ENCODE measurements around the gene MOB1B. TPM values are rescaled to one million over a fixed set of nuclear protein-coding genes. Genes with fewer than 3 reads are reported as not detected.
A peak's percentile ranks its signal among the peaks of the same experiment; 100 is the strongest.

MOB1B gene
- total RNA-seq, 1 donor from 2014 or later: 30.6 TPM

DNA sequence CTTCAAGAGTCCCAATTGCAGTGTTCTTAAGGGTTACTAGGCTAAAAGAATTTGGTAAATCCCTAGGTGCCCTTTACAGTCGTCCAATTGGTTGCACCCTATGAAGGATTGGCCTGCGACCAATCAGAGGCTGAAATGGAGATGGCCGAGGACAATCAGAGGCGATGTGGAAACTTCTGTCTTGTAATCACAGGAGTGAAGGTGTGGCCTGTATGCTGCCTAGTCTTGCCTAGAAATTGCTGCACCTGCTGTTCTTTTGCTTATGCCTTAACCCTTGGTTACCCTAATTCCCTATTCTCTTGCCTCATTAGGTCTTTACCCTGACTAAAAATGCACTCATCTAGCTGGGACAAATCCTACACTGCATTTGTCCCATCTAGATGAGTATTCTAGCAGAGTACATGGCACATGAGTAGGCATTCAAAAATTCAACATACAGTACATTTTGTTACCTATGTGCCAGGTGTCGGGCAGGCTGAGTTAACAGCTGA, 90.3 kb downstream of the MOB1B start:
- H3K4me1 ChIP-seq: peaks cover 6% of the 10 kb centered on the region
- peak overlapping the region; percentile 85 for H3K4me3 ChIP-seq
- peaks cover 4% of the 10 kb centered on the region for H4K20me1 ChIP-seq (ENCODE audit: low read depth)
- peak overlapping the region; percentile 92 for H3K27ac Mint-ChIP-seq
- peaks cover 36% of the 10 kb centered on the region for H3K36me3 Mint-ChIP-seq
- no peaks in the 10 kb centered on the region for H3K27me3 Mint-ChIP-seq (ENCODE audit: insufficient read depth, low read depth)
- peak; percentile 45 for DNase-seq (ENCODE audit: low spot score)
- H3K27ac ChIP-seq: no peak overlapping the region
- no peaks in the 10 kb centered on the region for H3K27me3 ChIP-seq
- no peak overlapping the region for H3K9ac ChIP-seq
- peaks cover 20% of the 10 kb centered on the region for H3K4me1 Mint-ChIP-seq
- H3K4me3 Mint-ChIP-seq: peak overlapping the region; percentile 88
- H3K79me2 ChIP-seq (ENCODE audit: low read depth): peaks cover 38% of the 10 kb centered on the region
- TF ChIP-seq, protein P1, sequence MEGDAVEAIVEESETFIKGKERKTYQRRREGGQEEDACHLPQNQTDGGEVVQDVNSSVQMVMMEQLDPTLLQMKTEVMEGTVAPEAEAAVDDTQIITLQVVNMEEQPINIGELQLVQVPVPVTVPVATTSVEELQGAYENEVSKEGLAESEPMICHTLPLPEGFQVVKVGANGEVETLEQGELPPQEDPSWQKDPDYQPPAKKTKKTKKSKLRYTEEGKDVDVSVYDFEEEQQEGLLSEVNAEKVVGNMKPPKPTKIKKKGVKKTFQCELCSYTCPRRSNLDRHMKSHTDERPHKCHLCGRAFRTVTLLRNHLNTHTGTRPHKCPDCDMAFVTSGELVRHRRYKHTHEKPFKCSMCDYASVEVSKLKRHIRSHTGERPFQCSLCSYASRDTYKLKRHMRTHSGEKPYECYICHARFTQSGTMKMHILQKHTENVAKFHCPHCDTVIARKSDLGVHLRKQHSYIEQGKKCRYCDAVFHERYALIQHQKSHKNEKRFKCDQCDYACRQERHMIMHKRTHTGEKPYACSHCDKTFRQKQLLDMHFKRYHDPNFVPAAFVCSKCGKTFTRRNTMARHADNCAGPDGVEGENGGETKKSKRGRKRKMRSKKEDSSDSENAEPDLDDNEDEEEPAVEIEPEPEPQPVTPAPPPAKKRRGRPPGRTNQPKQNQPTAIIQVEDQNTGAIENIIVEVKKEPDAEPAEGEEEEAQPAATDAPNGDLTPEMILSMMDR (IDR thresholded peaks at IDR 0.05): no peak
- TF ChIP-seq EZH2 (IDR thresholded peaks at IDR 0.05) (no peak), EZH2phosphoT487 (IDR thresholded peaks at IDR 0.05) (no peak)
- H2AFZ ChIP-seq (replicated peaks): no peak overlapping the region
- peak overlapping the region; percentile 85 for H3K4me2 ChIP-seq
- H3K36me3 ChIP-seq: no peaks in the 10 kb centered on the region
- H3K9me3 Mint-ChIP-seq: peaks cover 23% of the 10 kb centered on the region
- H3F3A ChIP-seq (ENCODE audit: low read depth): peaks cover 29% of the 10 kb centered on the region
- no peaks in the 10 kb centered on the region for H3K9me3 ChIP-seq (ENCODE audit: low read depth)

DNA sequence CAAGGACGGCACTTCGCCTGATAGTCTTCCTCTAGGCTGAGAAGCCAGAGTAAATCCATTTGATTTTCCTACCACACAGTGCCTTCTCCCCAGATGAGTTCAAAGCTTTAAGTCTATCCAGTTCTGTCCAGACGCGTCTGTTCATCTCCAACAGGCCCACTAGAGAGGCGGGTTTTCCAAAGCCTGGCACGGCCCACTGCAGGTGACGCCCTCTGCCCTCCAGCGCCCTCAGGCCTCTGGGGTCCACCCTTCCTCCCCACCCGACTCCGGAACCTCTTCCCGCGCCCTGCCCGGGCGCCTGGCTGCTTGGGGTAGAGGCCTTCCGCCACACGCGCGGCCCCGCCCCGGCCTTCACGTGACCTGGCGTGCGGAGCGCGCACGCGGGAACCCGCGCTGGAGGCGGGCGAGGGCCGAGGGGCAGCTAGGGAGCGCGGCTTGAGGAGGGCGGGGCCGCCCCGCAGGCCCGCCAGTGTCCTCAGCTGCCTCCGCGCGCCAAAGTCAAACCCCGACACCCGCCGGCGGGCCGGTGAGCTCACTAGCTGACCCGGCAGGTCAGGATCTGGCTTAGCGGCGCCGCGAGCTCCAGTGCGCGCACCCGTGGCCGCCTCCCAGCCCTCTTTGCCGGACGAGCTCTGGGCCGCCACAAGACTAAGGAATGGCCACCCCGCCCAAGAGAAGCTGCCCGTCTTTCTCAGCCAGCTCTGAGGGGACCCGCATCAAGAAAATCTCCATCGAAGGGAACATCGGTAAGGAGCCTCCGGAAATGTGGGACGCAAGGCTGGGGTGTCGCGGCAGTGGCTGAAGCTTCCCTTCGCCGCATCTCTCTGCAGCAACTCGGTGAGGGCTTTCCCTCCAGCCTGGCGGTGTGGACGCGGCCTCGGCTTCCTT, 91.3 kb downstream of the MOB1B start, which contains the start of gene DCK:
Gene DCK, plus strand, starts transcription at position 469 of the 888 bp plus-strand sequence. Its CDS starts 187 bp downstream, at position 656.
- DNase-seq (ENCODE audit: low spot score): peak; percentile 95
- H3K27me3 Mint-ChIP-seq (ENCODE audit: insufficient read depth, low read depth): no peaks in the 10 kb centered on the region
- H3K27ac Mint-ChIP-seq: peak within 1 kb of the TSS; percentile 92
- TF ChIP-seq EZH2 (IDR thresholded peaks at IDR 0.05) (no peak), EZH2phosphoT487 (IDR thresholded peaks at IDR 0.05) (no peak)
- TF ChIP-seq, protein P1 (IDR thresholded peaks at IDR 0.05): no peak
- Histone ChIP-seq H3K9ac (peak within 1 kb of the TSS; percentile 72), H3K4me3 (peak within 1 kb of the TSS; percentile 85), H3K27me3 (no peaks in the 10 kb centered on the region), H3K4me2 (peak within 1 kb of the TSS; percentile 85), H3K36me3 (peaks cover 8% of the 10 kb centered on the region), H4K20me1 (ENCODE audit: low read depth) (peaks cover 4% of the 10 kb centered on the region), H3K79me2 (ENCODE audit: low read depth) (peaks cover 48% of the 10 kb centered on the region), H3F3A (ENCODE audit: low read depth) (peaks cover 29% of the 10 kb centered on the region), H3K9me3 (ENCODE audit: low read depth) (no peaks in the 10 kb centered on the region), H3K27ac (peak within 1 kb of the TSS; percentile 79), H3K4me1 (peaks cover 6% of the 10 kb centered on the region), H2AFZ (replicated peaks) (peak within 1 kb of the TSS; percentile 78)
- peaks cover 20% of the 10 kb centered on the region for H3K4me1 Mint-ChIP-seq
- H3K36me3 Mint-ChIP-seq: peaks cover 42% of the 10 kb centered on the region
- H3K9me3 Mint-ChIP-seq: peaks cover 26% of the 10 kb centered on the region
- peak within 1 kb of the TSS; percentile 91 for H3K4me3 Mint-ChIP-seq

DNA sequence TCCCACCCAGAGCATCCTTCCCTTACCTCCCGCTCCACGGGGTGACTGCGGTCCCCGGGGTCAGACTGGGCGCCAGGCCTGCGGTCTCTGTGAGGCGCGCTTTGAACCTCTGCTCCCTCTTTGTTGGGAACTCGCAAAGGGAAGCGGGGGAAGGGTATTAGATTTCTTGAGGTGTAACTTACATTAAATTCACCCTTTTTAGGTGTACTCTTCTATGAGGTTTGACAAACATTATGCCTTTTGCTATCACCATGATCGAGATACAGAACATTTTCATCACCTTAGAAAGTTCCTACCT, 91.8 kb downstream of the MOB1B start:
- H3K9me3 Mint-ChIP-seq: peaks cover 30% of the 10 kb centered on the region
- Histone ChIP-seq H3K4me2 (peak overlapping the region; percentile 85), H3K9ac (peak overlapping the region; percentile 72), H3K36me3 (peaks cover 12% of the 10 kb centered on the region), H3K27me3 (no peaks in the 10 kb centered on the region), H3K27ac (peak overlapping the region; percentile 79), H2AFZ (replicated peaks) (peak overlapping the region; percentile 78), H3K4me3 (peak overlapping the region; percentile 85), H3K4me1 (peaks cover 6% of the 10 kb centered on the region), H3K79me2 (ENCODE audit: low read depth) (peaks cover 54% of the 10 kb centered on the region), H4K20me1 (ENCODE audit: low read depth) (peaks cover 4% of the 10 kb centered on the region), H3K9me3 (ENCODE audit: low read depth) (no peaks in the 10 kb centered on the region), H3F3A (ENCODE audit: low read depth) (peaks cover 29% of the 10 kb centered on the region)
- peak overlapping the region; percentile 80 for H3K27ac Mint-ChIP-seq
- H3K4me3 Mint-ChIP-seq: peak overlapping the region; percentile 91
- H3K27me3 Mint-ChIP-seq (ENCODE audit: insufficient read depth, low read depth): no peaks in the 10 kb centered on the region
- peaks cover 46% of the 10 kb centered on the region for H3K36me3 Mint-ChIP-seq
- no peak for DNase-seq (ENCODE audit: low spot score)
- TF ChIP-seq, protein P1 (IDR thresholded peaks at IDR 0.05): no peak
- TF ChIP-seq EZH2phosphoT487 (IDR thresholded peaks at IDR 0.05) (no peak), EZH2 (IDR thresholded peaks at IDR 0.05) (peak; percentile 28)
- peaks cover 20% of the 10 kb centered on the region for H3K4me1 Mint-ChIP-seq
